Sigmoid colon (tissue), 3 donors: ENCODE data around the gene AP1G2.

Experiments
- CTCF ChIP-seq, 4 experiments: fragments of 450-650 bp in 3 of 4; fragments of 200-600 bp in 1 of 4; IDR thresholded peaks; one replicate each; pipeline ENCODE4 v1.5.1; 2016 to 2019; ENCODE audit warnings: antibody characterized with exemption in 4 of 4, mild to moderate bottlenecking in 3 of 4, moderate library complexity in 2 of 4
- POLR2A ChIP-seq, 2 donors: fragments of 450-650 bp; IDR thresholded peaks; one replicate each; pipeline ENCODE4 v1.6.1; 2016; ENCODE audit warnings: antibody characterized with exemption in 2 of 2, mild to moderate bottlenecking in 2 of 2, moderate library complexity in 2 of 2

- no peak for TF ChIP-seq CTCF (IDR thresholded peaks at IDR 0.05)
- no peak for TF ChIP-seq POLR2A (IDR thresholded peaks at IDR 0.05)
Measured at GRCh38 chr14:23569443-23570151, 2.0 kb upstream of the AP1G2 start.
